HepG2 (cell line): Measurements from ENCODE around the gene ISG20. TPM values are rescaled to one million over a fixed set of nuclear protein-coding genes. Genes with fewer than 3 reads are reported as not detected.

Source experiments
- ARID3A ChIP-seq: IDR thresholded peaks from 2 replicates; pipeline ENCODE4 v1.6.1; 2012; ENCODE audit warnings: low read depth, low read length, improper control_type of control experiment
- ATF5 ChIP-seq: sonication (generic); formaldehyde crosslinking; IDR thresholded peaks from 2 replicates; pipeline ENCODE4 v1.4.0; 2020; ENCODE audit warnings: mild to moderate bottlenecking, low read depth, missing genetic modification reagents
- FOSL2 ChIP-seq: sonication (generic); formaldehyde crosslinking; IDR thresholded peaks from 2 replicates; pipeline ENCODE4 v1.4.0; 2020; ENCODE audit warnings: missing genetic modification reagents
- IRF1 ChIP-seq: sonication (generic); formaldehyde crosslinking; IDR thresholded peaks from 2 replicates; pipeline ENCODE4 v1.4.0; 2020; ENCODE audit warnings: low read depth, mild to moderate bottlenecking, missing genetic modification reagents
- NFAT5 ChIP-seq: sonication (generic); formaldehyde crosslinking; IDR thresholded peaks from 2 replicates; pipeline ENCODE4 v1.4.0; 2020; ENCODE audit warnings: missing genetic modification reagents
- ZNF383 ChIP-seq: sonication (generic); formaldehyde crosslinking; IDR thresholded peaks from 2 replicates; pipeline ENCODE4 v1.4.0; 2020; ENCODE audit warnings: missing genetic modification reagents, mild to moderate bottlenecking, borderline replicate concordance
- ZNF530 ChIP-seq: sonication (generic); formaldehyde crosslinking; IDR thresholded peaks from 2 replicates; pipeline ENCODE4 v1.5.0; 2020; ENCODE audit warnings: low read depth, mild to moderate bottlenecking, missing genetic modification reagents
- ZNF549 ChIP-seq: sonication (generic); formaldehyde crosslinking; IDR thresholded peaks from 2 replicates; pipeline ENCODE4 v1.5.0; 2020; ENCODE audit warnings: missing genetic modification reagents
- polyA plus RNA-seq, 8 experiments: library from polyadenylated mRNA; depleted of rRNA in 3 of 8; stranded (reverse) in 7 of 8; unstranded in 1 of 8; fragments of >200 nt; fragmentation: Illumina TruSeq in 4 of 8; extraction: Trizol in 4 of 8; gene quantifications; 2 replicates each; pipeline versions ENCODE4 v1.2.1 to v1.2.3, GENCODE V29; 2011 to 2016; ENCODE audit warnings: low read depth in 4 of 8, missing spikeins in 1 of 8, mixed read lengths in 1 of 8; ENCODE audit not compliant: insufficient read depth in 1 of 8
- total RNA-seq, 5 experiments: library from RNA; depleted of rRNA; stranded (reverse); fragments of >200 nt; fragmentation: Illumina TruSeq; extraction: Trizol; gene quantifications; 2 replicates each; pipeline ENCODE4 v1.2.3, GENCODE V29; 2016; ENCODE audit warnings: low read depth in 1 of 5

Gene ISG20
- total and polyA plus RNA-seq, 2 of the 13 experiments (the other 11 are each of a cell fraction or from before 2014, with no cell fraction given): 6.3 to 31.5 TPM

GRCh38 chr15:88634449-88634848, 4.4 kb upstream of the ISG20 start (continued):
- TF ChIP-seq NFAT5 (no peak), ATF5 (CRISPR knock-in tag) (no peak), ZNF383 (CRISPR knock-in tag) (no peak), ZNF530 (no peak), ZNF549 (CRISPR knock-in tag) (no peak), ARID3A (no peak), FOSL2 (CRISPR knock-in tag) (no peak), IRF1 (CRISPR knock-in tag) (no peak)
- TF ChIP-seq, all 625 proteins: peak for 0
